Measurements from ENCODE around the gene POU6F2.

DNA sequence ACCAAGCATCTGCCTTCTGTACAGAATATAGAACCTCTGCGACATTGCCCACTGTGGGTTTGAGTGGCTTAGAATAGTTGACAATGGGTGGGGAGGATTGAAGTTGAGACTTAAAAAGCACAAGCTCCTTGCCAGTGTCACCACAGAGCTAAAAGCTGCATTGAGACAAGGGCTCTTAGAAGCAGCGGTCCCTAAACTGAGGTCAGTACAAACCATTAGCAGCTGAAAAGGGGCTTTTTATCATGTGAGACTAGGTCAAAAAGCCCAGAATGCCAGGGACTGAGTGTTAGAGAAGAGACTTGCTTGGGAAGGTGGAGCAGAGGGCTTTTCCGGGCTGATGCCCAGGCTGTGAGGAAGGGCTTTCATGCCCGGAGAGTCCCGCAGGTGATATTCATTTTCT, 91.3 kb downstream of the POU6F2 start:
- no peak for TF ChIP-seq SMC3 (IDR thresholded peaks at IDR 0.05; ENCODE audit: low read depth, low read length)
- no peak for TF ChIP-seq MAFK (IDR thresholded peaks at IDR 0.05; ENCODE audit: low read depth, low read length)
- TF ChIP-seq POLR2A (IDR thresholded peaks at IDR 0.05; ENCODE audit: low read depth, low read length), result no peak
- TF ChIP-seq CTCF (conservative IDR thresholded peaks at IDR 0.05; ENCODE audit: low read depth, low read length), result no peak
- no peak for TF ChIP-seq RAD21 (IDR thresholded peaks at IDR 0.05; ENCODE audit: low read length)
- no peak for TF ChIP-seq RFX5 (IDR thresholded peaks at IDR 0.05; ENCODE audit: low read depth, low read length)

Data from IMR-90 (cell line).